ENCODE results near the gene TRUB2. TPM values are rescaled to one million over a fixed set of nuclear protein-coding genes. Genes with fewer than 3 reads are reported as not detected.

The TRUB2 gene
- total RNA-seq, 1 experiment from 2014 or later, result 30.2 TPM

- DNase-seq, result peak; percentile 100
- Histone ChIP-seq H3K27ac (peak within 1 kb of the TSS; percentile 77), H3K9me3 (replicated peaks) (no peaks in the 10 kb centered on the region), H3K36me3 (peaks cover 6% of the 10 kb centered on the region), H3K27me3 (no peaks in the 10 kb centered on the region), H3K4me1 (no peaks in the 10 kb centered on the region), H3K4me3 (peak within 1 kb of the TSS; percentile 74)
Observed at GRCh38 chr9:128276008-128276573, 46.2 kb downstream of the TRUB2 start, which contains the start of gene SWI5. Gene SWI5, plus strand, starts transcription at chr9:128276276.

- peaks cover 6% of the 10 kb centered on the region for H3K36me3 ChIP-seq
- H3K27ac ChIP-seq, result peak within 1 kb of the TSS; percentile 77
- DNase-seq, result peak; percentile 40 to 42
- H3K4me3 ChIP-seq, result peak within 1 kb of the TSS; percentile 74
- H3K9me3 ChIP-seq (replicated peaks), result no peaks in the 10 kb centered on the region
- no peaks in the 10 kb centered on the region for H3K4me1 ChIP-seq
- no peaks in the 10 kb centered on the region for H3K27me3 ChIP-seq
Observed at GRCh38 chr9:128275198-128276007, 46.8 kb downstream of the TRUB2 start, which contains the start of gene GOLGA2. Gene GOLGA2, minus strand, starts transcription at chr9:128276007. Its CDS starts 31 bp downstream, at chr9:128275976.

- Histone ChIP-seq H3K4me1 (no peaks in the 10 kb centered on the region), H3K27me3 (no peaks in the 10 kb centered on the region), H3K4me3 (no peak overlapping the region; the same call in 1 of the 2 replicates), H3K27ac (no peak overlapping the region), H3K9me3 (replicated peaks) (no peaks in the 10 kb centered on the region), H3K36me3 (peaks cover 8% of the 10 kb centered on the region)
- DNase-seq, result no peak
Observed at GRCh38 chr9:128274245-128274644, 48.0 kb downstream of the TRUB2 start.

- H3K27ac ChIP-seq, result no peak overlapping the region
- DNase-seq, result no peak
- H3K4me1 ChIP-seq, result no peaks in the 10 kb centered on the region
- no peaks in the 10 kb centered on the region for H3K9me3 ChIP-seq (replicated peaks)
- H3K36me3 ChIP-seq, result peaks cover 11% of the 10 kb centered on the region
- H3K27me3 ChIP-seq, result no peaks in the 10 kb centered on the region
- no peak overlapping the region for H3K4me3 ChIP-seq
Observed at GRCh38 chr9:128271512-128271911, 50.7 kb downstream of the TRUB2 start.

- DNase-seq, result no peak
- H3K4me3 ChIP-seq, result no peak overlapping the region
- no peak overlapping the region for H3K27ac ChIP-seq
- peaks cover 11% of the 10 kb centered on the region for H3K36me3 ChIP-seq
- H3K4me1 ChIP-seq, result no peaks in the 10 kb centered on the region
- no peaks in the 10 kb centered on the region for H3K9me3 ChIP-seq (replicated peaks)
- H3K27me3 ChIP-seq, result no peaks in the 10 kb centered on the region
Observed at GRCh38 chr9:128271112-128271511, 51.1 kb downstream of the TRUB2 start.

- no peak for DNase-seq
- no peaks in the 10 kb centered on the region for H3K4me1 ChIP-seq
- no peak overlapping the region for H3K27ac ChIP-seq
- H3K9me3 ChIP-seq (replicated peaks), result no peaks in the 10 kb centered on the region
- H3K36me3 ChIP-seq, result peaks cover 24% of the 10 kb centered on the region
- no peaks in the 10 kb centered on the region for H3K27me3 ChIP-seq
- no peak overlapping the region for H3K4me3 ChIP-seq
Observed at GRCh38 chr9:128266868-128267590, 55.2 kb downstream of the TRUB2 start.

GRCh38 chr9:128265348-128265847 is 56.8 kb downstream of the TRUB2 start:
- Histone ChIP-seq H3K27me3 (no peaks in the 10 kb centered on the region), H3K36me3 (peaks cover 28% of the 10 kb centered on the region), H3K4me3 (no peak overlapping the region), H3K9me3 (replicated peaks) (no peaks in the 10 kb centered on the region), H3K4me1 (no peaks in the 10 kb centered on the region), H3K27ac (no peak overlapping the region)
- no peak for DNase-seq

GRCh38 chr9:128262687-128263086 is 59.6 kb downstream of the TRUB2 start:
- H3K9me3 ChIP-seq (replicated peaks), result no peaks in the 10 kb centered on the region
- no peak overlapping the region for H3K27ac ChIP-seq
- no peak overlapping the region for H3K4me3 ChIP-seq
- peaks cover 37% of the 10 kb centered on the region for H3K36me3 ChIP-seq
- no peak for DNase-seq
- H3K27me3 ChIP-seq, result no peaks in the 10 kb centered on the region
- H3K4me1 ChIP-seq, result no peaks in the 10 kb centered on the region

- DNase-seq, result no peak
- no peaks in the 10 kb centered on the region for H3K9me3 ChIP-seq (replicated peaks)
- peaks cover 37% of the 10 kb centered on the region for H3K36me3 ChIP-seq
- no peak overlapping the region for H3K4me3 ChIP-seq
- H3K4me1 ChIP-seq, result no peaks in the 10 kb centered on the region
- H3K27me3 ChIP-seq, result no peaks in the 10 kb centered on the region
- no peak overlapping the region for H3K27ac ChIP-seq
Observed at GRCh38 chr9:128260340-128260739, 61.9 kb downstream of the TRUB2 start.

GRCh38 chr9:128259156-128259555 is 63.1 kb downstream of the TRUB2 start:
- H3K27me3 ChIP-seq, result no peaks in the 10 kb centered on the region
- no peaks in the 10 kb centered on the region for H3K4me1 ChIP-seq
- H3K4me3 ChIP-seq, result no peak overlapping the region
- peaks cover 27% of the 10 kb centered on the region for H3K36me3 ChIP-seq
- DNase-seq, result no peak
- no peak overlapping the region for H3K27ac ChIP-seq
- H3K9me3 ChIP-seq (replicated peaks), result no peaks in the 10 kb centered on the region

GRCh38 chr9:128258326-128258725 is 63.9 kb downstream of the TRUB2 start:
- H3K4me1 ChIP-seq, result no peaks in the 10 kb centered on the region
- H3K4me3 ChIP-seq, result no peak overlapping the region
- no peaks in the 10 kb centered on the region for H3K27me3 ChIP-seq
- H3K27ac ChIP-seq, result no peak overlapping the region
- H3K9me3 ChIP-seq (replicated peaks), result no peaks in the 10 kb centered on the region
- DNase-seq, result no peak
- H3K36me3 ChIP-seq, result peaks cover 27% of the 10 kb centered on the region

- Histone ChIP-seq H3K4me3 (no peak overlapping the region), H3K36me3 (peaks cover 27% of the 10 kb centered on the region), H3K27me3 (no peaks in the 10 kb centered on the region), H3K27ac (no peak overlapping the region), H3K4me1 (no peaks in the 10 kb centered on the region), H3K9me3 (replicated peaks) (no peaks in the 10 kb centered on the region)
- no peak for DNase-seq
Observed at GRCh38 chr9:128257907-128258306, 64.3 kb downstream of the TRUB2 start.

- H3K4me3 ChIP-seq, result no peak overlapping the region
- no peak overlapping the region for H3K27ac ChIP-seq
- H3K4me1 ChIP-seq, result no peaks in the 10 kb centered on the region
- H3K27me3 ChIP-seq, result no peaks in the 10 kb centered on the region
- H3K9me3 ChIP-seq (replicated peaks), result no peaks in the 10 kb centered on the region
- H3K36me3 ChIP-seq, result peaks cover 22% of the 10 kb centered on the region
- no peak for DNase-seq
Observed at GRCh38 chr9:128257086-128257825, 65.0 kb downstream of the TRUB2 start.
